Ovary (tissue), 9 donors: Measurements from ENCODE around the gene BRI3. TPM values are rescaled to one million over a fixed set of nuclear protein-coding genes. Genes with fewer than 3 reads are reported as not detected.

Experiments used
- DNase-seq, 5 donors: peaks; one replicate each; pipeline ENCODE4 v3.0.0-alpha.2; 2019 to 2020
- H3K27ac ChIP-seq, 2 donors: fragments of 200-600 bp; one replicate each; pipeline versions ENCODE4 v1.5.1 to v1.8.0; 2019 to 2022
- H3K27me3 ChIP-seq: fragments of 200-600 bp; one replicate; pipeline ENCODE4 v1.8.0; 2022
- H3K36me3 ChIP-seq: fragments of 200-600 bp; sonication (generic); one replicate; pipeline ENCODE4 v1.5.1; 2019
- H3K4me1 ChIP-seq: one replicate; pipeline ENCODE4 v1.8.1; 2013; ENCODE audit warnings: mild to moderate bottlenecking, moderate library complexity; ENCODE audit not compliant: insufficient read depth
- H3K4me3 ChIP-seq: fragments of 200-600 bp; sonication (generic); one replicate; pipeline ENCODE4 v1.5.1; 2017
- H3K9me3 ChIP-seq, 2 donors: fragments of 200-600 bp in 1 of 2; sonication (generic) in 1 of 2; one replicate each; pipeline versions ENCODE4 v1.5.1 to v1.8.1; 2013 to 2019; ENCODE audit warnings: mild to moderate bottlenecking in 1 of 2, moderate library complexity in 1 of 2
- CTCF ChIP-seq, 3 donors: fragments of 450-650 bp in 2 of 3; fragments of 200-600 bp in 1 of 3; IDR thresholded peaks; one replicate each; pipeline versions ENCODE4 v1.5.1 to v1.8.0; 2016 to 2022; ENCODE audit warnings: antibody characterized with exemption in 3 of 3, mild to moderate bottlenecking in 1 of 3
- EP300 ChIP-seq: sonication (generic); formaldehyde crosslinking; IDR thresholded peaks from one replicate; pipeline ENCODE4 v1.6.1; 2017; ENCODE audit warnings: antibody characterized with exemption
- POLR2A ChIP-seq: fragments of 450-650 bp; IDR thresholded peaks from one replicate; pipeline ENCODE4 v1.6.1; 2017; ENCODE audit warnings: antibody characterized with exemption, mild to moderate bottlenecking, moderate library complexity
- WGBS, 3 donors: extraction: QIAGEN DNeasy Blood & Tissue Kit in 1 of 3; methylation state at CpG; one replicate each; pipeline versions ENCODE4 v1.1.5 to v1.1.7; 2013 to 2017; 5-methylcytosine and 5-hydroxymethylcytosine counted together
- intact Hi-C, 4 donors: fragments of 100-400 bp; cut with DNase I; formaldehyde crosslinking; loops; one replicate each; pipeline versions ENCODE4 v1.11.0 to v1.15.1; 2022 to 2023
- polyA plus RNA-seq, 2 donors: library from polyadenylated mRNA; stranded (reverse); fragments of 200-250 nt in 1 of 2; fragments of 350-450 nt in 1 of 2; fragmentation: Illumina TruSeq in 1 of 2; extraction: RNeasy Lipid Tissue Mini Kit (QIAGEN cat#74804) in 1 of 2; gene quantifications; one replicate each; pipeline ENCODE4 v1.2.3, GENCODE V29; 2013 to 2014
- total RNA-seq, 7 donors: library from RNA; depleted of rRNA in 2 of 7; stranded (reverse); fragments of >200 nt in 2 of 7; fragmentation: NEBNext Ultra II Directional in 3 of 7; extraction: Animal tissue kit (Norgen Biotek cat#: 25700) in 3 of 7; gene quantifications; one replicate each; pipeline versions ENCODE4 v1.1.0 to v1.2.4, GENCODE V29; 2016 to 2023
- donor health status: DM: no; HTN: no; CAD: no; lungs with moderate emphysema.
- donor health status: DM: no; HTN: no; CAD: no.
- donor health status: Bipolar disorder and iron deficiency.
- donor health status: DM: yes; HTN: yes; CAD: no.
- donor health status: DM: no; HTN: no; CAD: no.
- donor health status: DM: yes; HTN: yes; CAD: no.

Gene BRI3
- total and polyA plus RNA-seq, 9 donors = 19.9 to 161 (median 133) TPM

- H3K36me3 ChIP-seq = no peaks in the 10 kb centered on the region
- TF ChIP-seq POLR2A = no peak
- no peak for TF ChIP-seq CTCF (IDR thresholded peaks at IDR 0.05)
- TF ChIP-seq EP300 = no peak
- no peaks in the 10 kb centered on the region for H3K4me1 ChIP-seq
- H3K27me3 ChIP-seq = no peaks in the 10 kb centered on the region
- H3K4me3 ChIP-seq = no peak overlapping the region
- no peak overlapping the region for H3K27ac ChIP-seq
- WGBS, 3 donors = 88 to 90% (median 89%) methylated on average over 26 of the region's 26 CpGs
- intact Hi-C loops = no loop called here
- no peak for DNase-seq
- H3K9me3 ChIP-seq = no peaks in the 10 kb centered on the region
These were observed 19.3 kb downstream of the BRI3 start for GRCh38 chr7:98300595-98301372.

- intact Hi-C loops = no loop called here
- DNase-seq = no peak
- TF ChIP-seq EP300 = no peak
- TF ChIP-seq POLR2A = no peak
- Histone ChIP-seq H3K4me3 (no peak overlapping the region), H3K27me3 (no peaks in the 10 kb centered on the region), H3K9me3 (no peaks in the 10 kb centered on the region), H3K36me3 (no peaks in the 10 kb centered on the region), H3K4me1 (no peaks in the 10 kb centered on the region), H3K27ac (no peak overlapping the region)
- 85 to 91% (median 86%) methylated on average over 22 of the region's 22 CpGs for WGBS, 3 donors
These were observed 20.4 kb downstream of the BRI3 start for GRCh38 chr7:98301693-98302470.

GRCh38 chr7:98303176-98303865 is 21.8 kb downstream of the BRI3 start:
- Histone ChIP-seq H3K9me3 (no peaks in the 10 kb centered on the region), H3K27ac (no peak overlapping the region), H3K27me3 (no peaks in the 10 kb centered on the region), H3K4me3 (no peak overlapping the region), H3K4me1 (no peaks in the 10 kb centered on the region), H3K36me3 (no peaks in the 10 kb centered on the region)
- DNase-seq = no peak
- TF ChIP-seq POLR2A (no peak), CTCF (IDR thresholded peaks at IDR 0.05) (no peak), EP300 (no peak)
- WGBS, 3 donors = 81 to 84% (median 82%) methylated on average over 19 of the region's 19 CpGs
- intact Hi-C loops = no loop called here

- Histone ChIP-seq H3K27ac (no peak overlapping the region), H3K4me1 (no peaks in the 10 kb centered on the region), H3K36me3 (no peaks in the 10 kb centered on the region), H3K9me3 (no peaks in the 10 kb centered on the region), H3K4me3 (no peak overlapping the region), H3K27me3 (no peaks in the 10 kb centered on the region)
- no peak for DNase-seq
- intact Hi-C loops = no loop called here
- TF ChIP-seq POLR2A (no peak), CTCF (IDR thresholded peaks at IDR 0.05) (no peak), EP300 (no peak)
- WGBS, 3 donors = 66 to 70% (median 68%) methylated on average over 15 of the region's 15 CpGs
These were observed 22.4 kb downstream of the BRI3 start for GRCh38 chr7:98303906-98304305.
